Vagina (tissue), 2 donors: Measurements from ENCODE around the gene STAP2. TPM values are rescaled to one million over a fixed set of nuclear protein-coding genes. Genes with fewer than 3 reads are reported as not detected.

Experiments
- DNase-seq, 2 donors: peaks; one replicate each; pipeline ENCODE4 v3.0.0-alpha.2; 2017; ENCODE audit errors: extremely low spot score in 2 of 2
- H3K27ac ChIP-seq: fragments of 200-600 bp; sonication (generic); one replicate; pipeline ENCODE4 v1.5.1; 2019
- H3K27me3 ChIP-seq: fragments of 200-600 bp; sonication (generic); one replicate; pipeline ENCODE4 v1.5.1; 2019
- H3K36me3 ChIP-seq, 2 donors: fragments of 200-600 bp; sonication (generic); one replicate each; pipeline ENCODE4 v1.5.1; 2017 to 2019
- H3K4me1 ChIP-seq: fragments of 200-600 bp; sonication (generic); one replicate; pipeline ENCODE4 v1.5.1; 2019
- H3K4me3 ChIP-seq, 2 donors: fragments of 200-600 bp; sonication (generic); 1 replicate in 1 of 2; 2 replicates in 1 of 2; pipeline ENCODE4 v1.5.1; 2016 to 2019
- H3K9me3 ChIP-seq: fragments of 200-600 bp; sonication (generic); one replicate; pipeline ENCODE4 v1.5.1; 2019
- CTCF ChIP-seq, 3 experiments: fragments of 450-650 bp in 2 of 3; fragments of 200-600 bp in 1 of 3; sonication (generic) in 1 of 3; IDR thresholded peaks; one replicate each; pipeline ENCODE4 v1.5.1; 2017 to 2019; ENCODE audit warnings: antibody characterized with exemption in 3 of 3, mild to moderate bottlenecking in 2 of 3, moderate library complexity in 2 of 3
- POLR2A ChIP-seq, 2 donors: fragments of 450-650 bp; IDR thresholded peaks; one replicate each; pipeline ENCODE4 v1.6.1; 2017; ENCODE audit warnings: antibody characterized with exemption in 2 of 2, mild to moderate bottlenecking in 2 of 2, moderate library complexity in 2 of 2
- POLR2AphosphoS5 ChIP-seq, 2 donors: sonication (generic); formaldehyde crosslinking; IDR thresholded peaks; one replicate each; pipeline ENCODE4 v1.9.0; 2017; ENCODE audit warnings: antibody characterized with exemption in 2 of 2, mild to moderate bottlenecking in 2 of 2, low read depth in 1 of 2; ENCODE audit not compliant: insufficient read depth in 1 of 2
- intact Hi-C: fragments of 100-400 bp; cut with DNase I; formaldehyde crosslinking; loops from one replicate; pipeline ENCODE4 v1.15.1; 2023
- total RNA-seq: library from RNA; depleted of rRNA; stranded (reverse); fragments of >200 nt; gene quantifications from one replicate; pipeline ENCODE4 v1.2.3, GENCODE V29; 2016

STAP2 gene
- total RNA-seq, 1 donor from 2014 or later: 29.2 TPM

DNA sequence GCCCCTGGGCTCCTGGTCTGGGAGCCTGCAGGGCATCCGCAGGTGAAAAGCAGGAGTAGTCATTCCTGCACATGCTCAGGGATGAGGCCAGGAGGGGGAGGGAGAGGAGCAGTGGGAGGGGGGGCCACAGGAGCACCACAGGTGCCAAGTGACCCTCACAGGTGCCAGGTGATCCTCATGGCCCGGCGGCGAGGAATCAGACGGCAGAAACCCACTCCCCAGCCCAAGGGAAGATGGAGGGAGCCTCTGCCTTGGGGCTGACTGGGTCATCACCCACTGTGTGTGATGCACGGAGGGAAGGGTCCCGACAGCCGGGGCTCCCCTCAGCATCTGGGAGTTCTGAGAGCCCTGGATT, 34.4 kb upstream of the STAP2 start:
- no peak for DNase-seq
- peaks cover 100% of the 10 kb centered on the region for H3K4me1 ChIP-seq
- H3K27me3 ChIP-seq: no peaks in the 10 kb centered on the region
- H3K27ac ChIP-seq: peak overlapping the region; percentile 90
- TF ChIP-seq POLR2A (IDR thresholded peaks at IDR 0.05) (no peak), CTCF (IDR thresholded peaks at IDR 0.05) (no peak), POLR2AphosphoS5 (IDR thresholded peaks at IDR 0.05; ENCODE audit: insufficient read depth in 1 of 2, low read depth in 1 of 2) (no peak)
- intact Hi-C loops: no loop called here
- no peaks in the 10 kb centered on the region for H3K36me3 ChIP-seq
- H3K4me3 ChIP-seq: no peak overlapping the region
- no peaks in the 10 kb centered on the region for H3K9me3 ChIP-seq

DNA sequence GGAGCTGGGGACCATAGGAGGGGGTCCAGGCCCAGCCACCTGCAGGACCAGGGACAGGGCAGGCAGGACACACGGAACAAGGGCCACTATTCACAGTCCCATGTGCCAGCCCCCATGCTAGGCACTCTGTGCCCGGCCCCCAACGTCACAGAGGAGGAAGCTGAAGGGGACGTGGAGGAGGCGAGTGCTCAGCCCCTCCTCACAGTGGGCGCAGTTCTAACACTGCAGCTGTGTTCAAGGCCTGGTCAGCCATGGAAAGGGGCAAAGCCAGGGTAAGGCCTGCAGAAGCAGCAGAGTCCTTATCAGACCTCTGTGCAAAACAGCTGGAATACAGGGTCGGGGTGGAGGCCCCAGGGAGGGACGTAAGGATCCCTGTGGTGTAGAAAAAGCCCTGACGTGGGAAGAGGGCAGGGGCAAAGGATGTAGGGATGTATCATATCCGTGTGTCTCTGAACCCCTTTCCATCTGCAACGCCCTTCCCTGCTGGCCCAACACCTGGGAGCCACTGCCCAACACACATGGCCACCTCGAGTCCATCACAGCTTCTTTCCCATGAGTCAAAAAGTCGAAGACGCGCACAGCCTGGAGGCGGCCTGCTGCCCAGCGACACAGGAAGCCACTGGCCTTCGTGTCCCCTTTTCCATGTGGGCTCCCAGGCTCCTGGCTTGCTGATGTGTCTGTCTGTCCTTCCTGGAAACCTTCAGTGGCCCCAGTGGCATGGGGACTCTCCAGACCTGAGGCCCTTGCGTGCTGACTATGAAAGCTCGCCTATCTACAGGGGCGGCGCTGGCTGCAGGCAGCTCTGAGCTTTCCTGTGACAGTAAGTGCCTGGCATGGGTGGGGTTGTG, 33.8 kb upstream of the STAP2 start:
- Histone ChIP-seq H3K4me3 (no peak overlapping the region), H3K27ac (peak overlapping the region; percentile 90), H3K36me3 (no peaks in the 10 kb centered on the region), H3K4me1 (peaks cover 100% of the 10 kb centered on the region), H3K9me3 (no peaks in the 10 kb centered on the region), H3K27me3 (no peaks in the 10 kb centered on the region)
- no peak for TF ChIP-seq POLR2AphosphoS5 (IDR thresholded peaks at IDR 0.05; ENCODE audit: insufficient read depth in 1 of 2, low read depth in 1 of 2)
- no peak for TF ChIP-seq POLR2A (IDR thresholded peaks at IDR 0.05)
- TF ChIP-seq CTCF (IDR thresholded peaks at IDR 0.05): no peak
- DNase-seq: no peak
- intact Hi-C loops: no loop called here

- Histone ChIP-seq H3K4me3 (no peak overlapping the region), H3K4me1 (peaks cover 96% of the 10 kb centered on the region), H3K27me3 (no peaks in the 10 kb centered on the region), H3K27ac (peak overlapping the region; percentile 90), H3K36me3 (peaks cover 0 to under 1% of the 10 kb centered on the region in 2 donors), H3K9me3 (no peaks in the 10 kb centered on the region)
- intact Hi-C loops: no loop called here
- DNase-seq: no peak
- TF ChIP-seq POLR2A (IDR thresholded peaks at IDR 0.05) (no peak), CTCF (IDR thresholded peaks at IDR 0.05) (no peak), POLR2AphosphoS5 (IDR thresholded peaks at IDR 0.05; ENCODE audit: insufficient read depth in 1 of 2, low read depth in 1 of 2) (no peak)
These were observed 32.9 kb upstream of the STAP2 start for GRCh38 chr19:4371247-4372164.

DNA sequence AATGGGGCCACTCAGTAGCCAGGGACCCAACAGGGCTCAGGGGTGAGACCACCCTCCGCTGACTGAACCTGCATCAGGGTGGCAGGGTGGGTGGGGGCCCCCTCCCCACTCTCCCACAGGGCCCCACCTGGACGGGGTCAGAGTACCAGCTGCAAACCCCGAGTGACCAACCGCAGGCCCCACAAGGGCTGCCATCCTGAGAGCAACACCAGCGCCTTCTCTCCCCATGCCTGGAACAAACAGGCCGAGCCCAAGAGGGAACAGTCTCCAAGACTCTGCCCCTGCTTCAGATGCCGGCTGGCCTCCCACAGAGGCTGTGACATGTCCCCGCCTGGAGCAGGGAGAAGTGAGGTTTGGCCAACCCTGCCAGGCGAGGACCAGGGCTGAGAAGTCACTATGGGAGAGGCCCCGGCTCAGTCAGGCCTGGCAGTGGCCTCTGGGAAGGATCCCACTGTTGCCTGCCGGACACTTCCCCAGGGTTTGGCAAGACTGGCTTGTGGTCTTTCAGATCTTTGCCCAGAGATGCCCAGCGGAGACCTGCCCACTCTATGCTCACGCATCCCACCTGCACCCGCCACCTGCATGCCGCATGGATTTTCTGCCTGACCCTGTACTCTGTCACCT, 31.9 kb upstream of the STAP2 start:
- H3K4me3 ChIP-seq: no peak overlapping the region
- H3K9me3 ChIP-seq: no peaks in the 10 kb centered on the region
- peaks cover 86% of the 10 kb centered on the region for H3K4me1 ChIP-seq
- no peaks in the 10 kb centered on the region for H3K27me3 ChIP-seq
- TF ChIP-seq POLR2AphosphoS5 (IDR thresholded peaks at IDR 0.05; ENCODE audit: insufficient read depth in 1 of 2, low read depth in 1 of 2): no peak
- no peak for TF ChIP-seq POLR2A (IDR thresholded peaks at IDR 0.05)
- TF ChIP-seq CTCF (IDR thresholded peaks at IDR 0.05): no peak
- intact Hi-C loops: no loop called here
- H3K27ac ChIP-seq: peak overlapping the region; percentile 90
- H3K36me3 ChIP-seq: peaks cover 0 to 10% of the 10 kb centered on the region in 2 donors
- DNase-seq: no peak
